ENCODE measurements around the gene WNT10A. TPM values are rescaled to one million over a fixed set of nuclear protein-coding genes. Genes with fewer than 3 reads are reported as not detected.

The WNT10A gene
- total and polyA plus RNA-seq, 9 donors = 0.04 to 12.4 (median 0.27) TPM; not detected in 4

GRCh38 chr2:218891275-218892135, 10.9 kb downstream of the WNT10A start:
- DNase-seq = peak in 1 of 5 donors; percentile 10
- intact Hi-C loops (cut with DNase I) = no loop called here
- Histone ChIP-seq H3K36me3 (no peaks in the 10 kb centered on the region), H3K9me3 (no peaks in the 10 kb centered on the region), H3K4me1 (ENCODE audit: insufficient read depth) (peaks cover 1% of the 10 kb centered on the region), H3K27ac (no peak overlapping the region), H3K27me3 (no peaks in the 10 kb centered on the region), H3K4me3 (no peak overlapping the region)
- TF ChIP-seq EP300 (IDR thresholded peaks at IDR 0.05) (no peak), POLR2A (IDR thresholded peaks at IDR 0.05) (no peak), CTCF (IDR thresholded peaks at IDR 0.05) (no peak)
- WGBS, 3 donors = 57 to 72% (median 71%) methylated on average over 19 of the region's 19 CpGs

GRCh38 chr2:218892693-218893348, 12.2 kb downstream of the WNT10A start:
- intact Hi-C loops (cut with DNase I) = no loop called here
- Histone ChIP-seq H3K27ac (no peak overlapping the region), H3K4me1 (ENCODE audit: insufficient read depth) (peaks cover 5% of the 10 kb centered on the region), H3K36me3 (no peaks in the 10 kb centered on the region), H3K9me3 (no peaks in the 10 kb centered on the region), H3K4me3 (peak overlapping the region; percentile 8), H3K27me3 (no peaks in the 10 kb centered on the region)
- DNase-seq = peak in 3 of 5 donors; percentile 57 to 72 (median 70)
- WGBS, 3 donors = 1 to 2% (median 2%) methylated on average over 28 to 72 of the region's 72 CpGs
- TF ChIP-seq CTCF (IDR thresholded peaks at IDR 0.05) = peak in 1 of 3 donors; percentile 12
- no peak for TF ChIP-seq EP300 (IDR thresholded peaks at IDR 0.05)

GRCh38 chr2:218893349-218894150, 12.9 kb downstream of the WNT10A start:
- no peaks in the 10 kb centered on the region for H3K27me3 ChIP-seq
- no peaks in the 10 kb centered on the region for H3K9me3 ChIP-seq
- no peaks in the 10 kb centered on the region for H3K36me3 ChIP-seq
- H3K4me1 ChIP-seq (ENCODE audit: insufficient read depth) = peaks cover 11% of the 10 kb centered on the region
- WGBS, 3 donors = 39 to 44% (median 40%) methylated on average over 10 of the region's 10 CpGs
- H3K4me3 ChIP-seq = peak overlapping the region; percentile 8
- intact Hi-C loops (cut with DNase I) = no loop called here
- no peak for TF ChIP-seq CTCF (IDR thresholded peaks at IDR 0.05)
- no peak for TF ChIP-seq POLR2A (IDR thresholded peaks at IDR 0.05)
- no peak for TF ChIP-seq EP300 (IDR thresholded peaks at IDR 0.05)
- no peak for DNase-seq
- no peak overlapping the region for H3K27ac ChIP-seq

GRCh38 chr2:218894151-218894879, 13.7 kb downstream of the WNT10A start:
- Histone ChIP-seq H3K4me3 (no peak overlapping the region), H3K27me3 (no peaks in the 10 kb centered on the region), H3K9me3 (no peaks in the 10 kb centered on the region), H3K4me1 (ENCODE audit: insufficient read depth) (peaks cover 11% of the 10 kb centered on the region), H3K27ac (no peak overlapping the region), H3K36me3 (no peaks in the 10 kb centered on the region)
- TF ChIP-seq EP300 (IDR thresholded peaks at IDR 0.05) = no peak
- no peak for TF ChIP-seq POLR2A (IDR thresholded peaks at IDR 0.05)
- no peak for TF ChIP-seq CTCF (IDR thresholded peaks at IDR 0.05)
- 75 to 89% (median 84%) methylated on average over 12 of the region's 12 CpGs for WGBS, 3 donors
- DNase-seq = no peak
- intact Hi-C loops (cut with DNase I) = no loop called here

Measured in ovary (tissue), 9 donors.